ENCODE data around the gene INSRR. TPM values are rescaled to one million over a fixed set of nuclear protein-coding genes. Genes with fewer than 3 reads are reported as not detected.
A peak's percentile ranks its signal among the peaks of the same experiment; 100 is the strongest.

Gene INSRR
- total RNA-seq, 1 donor from 2014 or later: 1.7 TPM

GRCh38 chr1:156848461-156849150 lies 10.3 kb downstream of the INSRR start:
- peaks cover 26% of the 10 kb centered on the region for H3K4me1 Mint-ChIP-seq (ENCODE audit: unreplicated experiment)
- TF ChIP-seq, protein P1, sequence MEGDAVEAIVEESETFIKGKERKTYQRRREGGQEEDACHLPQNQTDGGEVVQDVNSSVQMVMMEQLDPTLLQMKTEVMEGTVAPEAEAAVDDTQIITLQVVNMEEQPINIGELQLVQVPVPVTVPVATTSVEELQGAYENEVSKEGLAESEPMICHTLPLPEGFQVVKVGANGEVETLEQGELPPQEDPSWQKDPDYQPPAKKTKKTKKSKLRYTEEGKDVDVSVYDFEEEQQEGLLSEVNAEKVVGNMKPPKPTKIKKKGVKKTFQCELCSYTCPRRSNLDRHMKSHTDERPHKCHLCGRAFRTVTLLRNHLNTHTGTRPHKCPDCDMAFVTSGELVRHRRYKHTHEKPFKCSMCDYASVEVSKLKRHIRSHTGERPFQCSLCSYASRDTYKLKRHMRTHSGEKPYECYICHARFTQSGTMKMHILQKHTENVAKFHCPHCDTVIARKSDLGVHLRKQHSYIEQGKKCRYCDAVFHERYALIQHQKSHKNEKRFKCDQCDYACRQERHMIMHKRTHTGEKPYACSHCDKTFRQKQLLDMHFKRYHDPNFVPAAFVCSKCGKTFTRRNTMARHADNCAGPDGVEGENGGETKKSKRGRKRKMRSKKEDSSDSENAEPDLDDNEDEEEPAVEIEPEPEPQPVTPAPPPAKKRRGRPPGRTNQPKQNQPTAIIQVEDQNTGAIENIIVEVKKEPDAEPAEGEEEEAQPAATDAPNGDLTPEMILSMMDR (conservative IDR thresholded peaks at IDR 0.05): no peak
- H3K27ac Mint-ChIP-seq: no peak overlapping the region
- no peak overlapping the region for H3K4me3 Mint-ChIP-seq
- H3K9me3 Mint-ChIP-seq: no peaks in the 10 kb centered on the region
- DNase-seq (ENCODE audit: extremely low spot score, unreplicated experiment): no peak
- peaks cover 93% of the 10 kb centered on the region for H3K27me3 Mint-ChIP-seq
- peaks cover 5% of the 10 kb centered on the region for H3K36me3 Mint-ChIP-seq

DNA sequence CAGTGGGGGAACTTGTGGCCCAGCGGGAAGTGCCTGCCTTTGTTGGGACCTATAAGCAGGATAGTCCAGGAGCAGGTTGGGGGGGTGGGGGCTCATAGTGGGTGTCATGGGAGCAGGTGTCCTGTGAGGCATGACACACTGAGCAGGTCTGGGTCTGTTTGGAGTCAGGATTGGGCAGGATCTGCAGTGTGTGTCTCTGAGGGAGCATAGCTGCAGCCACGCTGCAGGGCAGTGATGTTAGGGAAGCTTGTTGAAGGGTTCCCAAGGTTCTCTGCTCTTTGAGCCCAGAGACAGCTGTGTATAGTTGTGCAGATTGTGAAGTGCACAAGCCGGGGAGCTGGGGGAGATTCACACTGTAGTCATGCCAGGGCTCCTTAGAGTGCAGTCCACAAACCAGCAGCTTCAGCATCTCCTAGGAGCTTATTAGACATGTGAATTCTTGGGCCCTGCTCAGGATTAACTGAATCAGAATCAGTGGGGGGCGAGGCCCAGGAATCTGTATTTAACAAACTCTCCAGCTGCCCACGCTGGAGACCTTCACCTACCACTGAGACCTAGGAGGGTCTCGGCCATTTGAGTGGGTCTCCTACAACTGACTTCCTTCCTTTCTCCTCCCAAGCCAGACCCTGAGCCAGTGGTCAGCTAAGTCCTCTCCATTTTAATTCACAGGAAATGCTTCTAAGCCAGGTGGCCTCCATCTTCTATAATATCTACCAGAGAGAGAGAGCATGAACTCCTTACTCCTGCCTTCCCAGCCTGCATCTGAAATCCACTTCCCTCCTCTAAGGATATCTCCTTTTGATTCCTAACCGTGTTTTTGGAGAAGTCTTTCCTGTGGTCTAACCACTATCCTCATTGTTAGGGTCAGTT lies 11.1 kb downstream of the INSRR start:
- Mint-ChIP-seq H3K9me3 (no peaks in the 10 kb centered on the region), H3K4me3 (no peak overlapping the region), H3K27me3 (peaks cover 93% of the 10 kb centered on the region), H3K4me1 (ENCODE audit: unreplicated experiment) (peaks cover 23% of the 10 kb centered on the region), H3K27ac (no peak overlapping the region), H3K36me3 (peaks cover 5% of the 10 kb centered on the region)
- TF ChIP-seq, protein P1 (conservative IDR thresholded peaks at IDR 0.05): no peak
- no peak for DNase-seq (ENCODE audit: extremely low spot score, unreplicated experiment)

GRCh38 chr1:156846643-156847042 lies 12.3 kb downstream of the INSRR start:
- H3K36me3 Mint-ChIP-seq: peaks cover 5% of the 10 kb centered on the region
- DNase-seq (ENCODE audit: extremely low spot score, unreplicated experiment): no peak
- no peaks in the 10 kb centered on the region for H3K9me3 Mint-ChIP-seq
- H3K27me3 Mint-ChIP-seq: peaks cover 94% of the 10 kb centered on the region
- no peak overlapping the region for H3K27ac Mint-ChIP-seq
- peaks cover 15% of the 10 kb centered on the region for H3K4me1 Mint-ChIP-seq (ENCODE audit: unreplicated experiment)
- TF ChIP-seq, protein P1 (conservative IDR thresholded peaks at IDR 0.05): no peak
- H3K4me3 Mint-ChIP-seq: peak overlapping the region; percentile 47

GRCh38 chr1:156845953-156846545 lies 12.9 kb downstream of the INSRR start:
- H3K4me1 Mint-ChIP-seq (ENCODE audit: unreplicated experiment): peaks cover 15% of the 10 kb centered on the region
- no peak overlapping the region for H3K4me3 Mint-ChIP-seq
- peaks cover 89% of the 10 kb centered on the region for H3K27me3 Mint-ChIP-seq
- H3K9me3 Mint-ChIP-seq: no peaks in the 10 kb centered on the region
- H3K36me3 Mint-ChIP-seq: peaks cover 5% of the 10 kb centered on the region
- TF ChIP-seq, protein P1 (conservative IDR thresholded peaks at IDR 0.05): no peak
- no peak for DNase-seq (ENCODE audit: extremely low spot score, unreplicated experiment)
- no peak overlapping the region for H3K27ac Mint-ChIP-seq

- Mint-ChIP-seq H3K4me3 (peak overlapping the region; percentile 59), H3K9me3 (no peaks in the 10 kb centered on the region), H3K4me1 (ENCODE audit: unreplicated experiment) (peaks cover 15% of the 10 kb centered on the region), H3K36me3 (peaks cover 5% of the 10 kb centered on the region), H3K27me3 (peaks cover 88% of the 10 kb centered on the region), H3K27ac (no peak overlapping the region)
- DNase-seq (ENCODE audit: extremely low spot score, unreplicated experiment): no peak
- TF ChIP-seq, protein P1 (conservative IDR thresholded peaks at IDR 0.05): no peak
Observed at GRCh38 chr1:156845055-156845952, 13.6 kb downstream of the INSRR start.

Measured in type B pancreatic cell (in vitro differentiated cells).